ENCODE data around the gene DPEP3.
"Not testable (repeated sequence)": the region's sequence is repeated elsewhere in the genome, so short reads cannot be mapped to it uniquely, and the experiment has no call there.

The DPEP3 gene

GRCh38 chr16:67994040-67994408, 13.7 kb upstream of the DPEP3 start:
- DNase-seq (ENCODE audit: low read depth in 2 of 2), result not testable (repeated sequence)

- DNase-seq (ENCODE audit: low read depth in 2 of 2), result peak; percentile 53 to 75
These were observed 13.1 kb upstream of the DPEP3 start for GRCh38 chr16:67993207-67994039.

- no peak for DNase-seq (ENCODE audit: low read depth in 2 of 2)
These were observed 12.4 kb upstream of the DPEP3 start for GRCh38 chr16:67992661-67993206.

- DNase-seq (ENCODE audit: low read depth in 2 of 2), result no peak
These were observed 9.7 kb upstream of the DPEP3 start for GRCh38 chr16:67990018-67990386.

- no peak for DNase-seq (ENCODE audit: low read depth in 2 of 2)
These were observed 9.2 kb upstream of the DPEP3 start for GRCh38 chr16:67989322-67990017.

- DNase-seq (ENCODE audit: low read depth in 2 of 2), result no peak
These were observed 8.4 kb upstream of the DPEP3 start for GRCh38 chr16:67988675-67989074.

- DNase-seq (ENCODE audit: low read depth in 2 of 2), result no peak
These were observed 7.3 kb upstream of the DPEP3 start for GRCh38 chr16:67987460-67988160.

GRCh38 chr16:67986949-67987348, 6.7 kb upstream of the DPEP3 start:
- no peak for DNase-seq (ENCODE audit: low read depth in 2 of 2)

GRCh38 chr16:67982011-67982696, 1.9 kb upstream of the DPEP3 start:
- no peak for DNase-seq (ENCODE audit: low read depth in 2 of 2)

- no peak for DNase-seq (ENCODE audit: low read depth in 2 of 2)
These were observed 2.7 kb downstream of the DPEP3 start for GRCh38 chr16:67977469-67978227.

- no peak for DNase-seq (ENCODE audit: low read depth in 2 of 2)
These were observed 3.3 kb downstream of the DPEP3 start for GRCh38 chr16:67977005-67977404.

- DNase-seq (ENCODE audit: low read depth in 2 of 2), result no peak
These were observed 4.1 kb downstream of the DPEP3 start for GRCh38 chr16:67976205-67976604.

- no peak for DNase-seq (ENCODE audit: low read depth in 2 of 2)
These were observed 4.8 kb downstream of the DPEP3 start for GRCh38 chr16:67975321-67976105.

- DNase-seq (ENCODE audit: low read depth in 2 of 2), result not testable (repeated sequence)
These were observed 8.0 kb downstream of the DPEP3 start for GRCh38 chr16:67972285-67972684.

GRCh38 chr16:67971111-67971510, 9.2 kb downstream of the DPEP3 start:
- no peak for DNase-seq (ENCODE audit: low read depth in 2 of 2)

- no peak for DNase-seq (ENCODE audit: low read depth in 2 of 2)
These were observed 10.9 kb downstream of the DPEP3 start for GRCh38 chr16:67969254-67970039.

- peak; percentile 50 to 78 for DNase-seq (ENCODE audit: low read depth in 2 of 2)
These were observed 11.7 kb downstream of the DPEP3 start, which contains the start of gene SLC12A4 for GRCh38 chr16:67968400-67969253. Gene SLC12A4 (minus strand): TSS chr16:67968637. CDS start chr16:67968553, 84 bp downstream.

GRCh38 chr16:67967958-67968399, 12.3 kb downstream of the DPEP3 start:
- DNase-seq (ENCODE audit: low read depth in 2 of 2), result no peak

Measured in stimulated activated CD8-positive, alpha-beta memory T cell treated with anti-CD3 and anti-CD28 coated beads, Interleukin-7, amount 100 ng/mL, for 4 hours (primary cell).